ENCODE results near the gene DHRS7. TPM values are rescaled to one million over a fixed set of nuclear protein-coding genes. Genes with fewer than 3 reads are reported as not detected.
A peak's percentile ranks its signal among the peaks of the same experiment; 100 is the strongest.

Gene DHRS7
- total RNA-seq, 1 donor from 2014 or later: 29.5 TPM

DNA sequence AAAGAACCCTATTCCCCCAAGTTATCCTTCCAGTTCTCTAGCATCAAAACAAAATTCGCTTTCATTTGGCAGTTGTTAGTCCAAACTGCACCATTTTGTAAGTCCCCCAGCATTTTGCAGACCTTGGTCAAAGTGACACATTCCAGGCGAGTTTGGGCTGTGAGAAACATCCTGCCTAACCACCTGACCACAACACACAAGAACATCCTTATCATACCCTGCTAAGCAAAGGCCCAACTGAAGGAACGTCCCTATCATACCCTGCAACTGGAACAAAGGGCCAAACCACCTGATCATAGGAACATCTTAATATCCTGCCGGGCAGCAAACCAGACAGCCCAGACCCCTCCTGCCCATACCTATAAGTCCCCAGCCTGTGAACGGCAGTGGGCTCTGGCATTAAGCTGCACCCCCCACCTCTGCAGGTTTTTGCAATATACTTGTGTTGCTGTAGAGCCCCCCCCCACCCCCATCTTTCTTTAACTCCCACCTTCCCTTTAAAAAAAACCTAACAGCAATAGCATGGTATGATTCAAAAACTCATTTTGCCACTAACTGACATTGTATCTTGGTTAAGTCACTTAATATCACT lies 70.8 kb downstream of the DHRS7 start:
- peaks cover 6% of the 10 kb centered on the region for H3K36me3 ChIP-seq
- peaks cover 70% of the 10 kb centered on the region for H3K4me1 ChIP-seq
- TF ChIP-seq, protein P1, sequence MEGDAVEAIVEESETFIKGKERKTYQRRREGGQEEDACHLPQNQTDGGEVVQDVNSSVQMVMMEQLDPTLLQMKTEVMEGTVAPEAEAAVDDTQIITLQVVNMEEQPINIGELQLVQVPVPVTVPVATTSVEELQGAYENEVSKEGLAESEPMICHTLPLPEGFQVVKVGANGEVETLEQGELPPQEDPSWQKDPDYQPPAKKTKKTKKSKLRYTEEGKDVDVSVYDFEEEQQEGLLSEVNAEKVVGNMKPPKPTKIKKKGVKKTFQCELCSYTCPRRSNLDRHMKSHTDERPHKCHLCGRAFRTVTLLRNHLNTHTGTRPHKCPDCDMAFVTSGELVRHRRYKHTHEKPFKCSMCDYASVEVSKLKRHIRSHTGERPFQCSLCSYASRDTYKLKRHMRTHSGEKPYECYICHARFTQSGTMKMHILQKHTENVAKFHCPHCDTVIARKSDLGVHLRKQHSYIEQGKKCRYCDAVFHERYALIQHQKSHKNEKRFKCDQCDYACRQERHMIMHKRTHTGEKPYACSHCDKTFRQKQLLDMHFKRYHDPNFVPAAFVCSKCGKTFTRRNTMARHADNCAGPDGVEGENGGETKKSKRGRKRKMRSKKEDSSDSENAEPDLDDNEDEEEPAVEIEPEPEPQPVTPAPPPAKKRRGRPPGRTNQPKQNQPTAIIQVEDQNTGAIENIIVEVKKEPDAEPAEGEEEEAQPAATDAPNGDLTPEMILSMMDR (IDR thresholded peaks at IDR 0.05; ENCODE audit: borderline replicate concordance): no peak
- H3K27me3 ChIP-seq (ENCODE audit: low read depth): no peaks in the 10 kb centered on the region
- no peaks in the 10 kb centered on the region for H3K9me3 ChIP-seq (replicated peaks)
- intact Hi-C loops (cut with micrococcal nuclease): no loop called here
- H3K27ac ChIP-seq (replicated peaks): peak overlapping the region; percentile 95
- H3K4me3 ChIP-seq: peak overlapping the region; percentile 93
- no peak for DNase-seq

Other genes starting within 250 kb of the DHRS7 start
- gene LRRC9, start 245.3 kb downstream of the DHRS7 start, total RNA-seq: 0.19 TPM
- 36.8 TPM for gene PCNX4, start 73.5 kb downstream of the DHRS7 start, total RNA-seq
- gene PPM1A, start 83.8 kb upstream of the DHRS7 start, total RNA-seq: 98.8 TPM

Data from left ventricle myocardium inferior (tissue), 1 donor.